ENCODE measurements around the gene BCL11B. TPM values are rescaled to one million over a fixed set of nuclear protein-coding genes. Genes with fewer than 3 reads are reported as not detected.
"Not testable (repeated sequence)": the region's sequence is repeated elsewhere in the genome, so short reads cannot be mapped to it uniquely, and the experiment has no call there.

Gene BCL11B
- total RNA-seq, 1 donor from 2014 or later = under 0.01 TPM

- no peak for DNase-seq
Observed at GRCh38 chr14:99194736-99195135, 77.3 kb downstream of the BCL11B start.

- DNase-seq = no peak
Observed at GRCh38 chr14:99194136-99194535, 77.9 kb downstream of the BCL11B start.

GRCh38 chr14:99192830-99193229, 79.2 kb downstream of the BCL11B start:
- DNase-seq = no peak

DNA sequence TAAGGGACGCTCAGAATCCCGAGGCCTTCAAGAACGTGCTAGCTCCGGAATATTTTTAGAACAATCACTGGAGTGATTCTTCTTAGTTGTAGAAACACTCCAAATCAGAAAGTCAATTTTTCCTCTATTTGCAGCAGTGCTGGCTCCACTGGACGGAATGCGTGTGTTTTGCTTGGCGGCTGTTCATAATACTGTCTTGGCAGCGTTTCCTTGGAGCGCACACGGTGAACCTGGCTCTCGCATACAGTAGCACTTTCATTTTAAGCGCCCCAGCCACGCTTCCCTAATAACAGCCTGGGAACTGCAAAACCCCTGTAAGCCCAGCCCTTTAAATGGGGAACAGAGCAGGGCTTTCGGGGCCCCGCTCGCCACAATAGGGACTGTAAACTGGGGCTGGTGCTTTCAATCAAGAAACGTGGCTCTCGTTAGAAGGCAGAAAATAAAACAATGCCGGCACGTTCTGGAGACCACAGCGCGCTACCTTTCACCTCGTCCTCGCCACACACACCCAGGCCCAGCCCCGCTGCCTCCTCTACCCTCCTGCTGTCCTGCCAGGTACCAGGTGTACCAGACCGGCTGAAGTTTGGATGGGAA, 79.9 kb downstream of the BCL11B start:
- DNase-seq = peak; percentile 72

GRCh38 chr14:99191395-99192027, 80.5 kb downstream of the BCL11B start:
- no peak for DNase-seq

DNA sequence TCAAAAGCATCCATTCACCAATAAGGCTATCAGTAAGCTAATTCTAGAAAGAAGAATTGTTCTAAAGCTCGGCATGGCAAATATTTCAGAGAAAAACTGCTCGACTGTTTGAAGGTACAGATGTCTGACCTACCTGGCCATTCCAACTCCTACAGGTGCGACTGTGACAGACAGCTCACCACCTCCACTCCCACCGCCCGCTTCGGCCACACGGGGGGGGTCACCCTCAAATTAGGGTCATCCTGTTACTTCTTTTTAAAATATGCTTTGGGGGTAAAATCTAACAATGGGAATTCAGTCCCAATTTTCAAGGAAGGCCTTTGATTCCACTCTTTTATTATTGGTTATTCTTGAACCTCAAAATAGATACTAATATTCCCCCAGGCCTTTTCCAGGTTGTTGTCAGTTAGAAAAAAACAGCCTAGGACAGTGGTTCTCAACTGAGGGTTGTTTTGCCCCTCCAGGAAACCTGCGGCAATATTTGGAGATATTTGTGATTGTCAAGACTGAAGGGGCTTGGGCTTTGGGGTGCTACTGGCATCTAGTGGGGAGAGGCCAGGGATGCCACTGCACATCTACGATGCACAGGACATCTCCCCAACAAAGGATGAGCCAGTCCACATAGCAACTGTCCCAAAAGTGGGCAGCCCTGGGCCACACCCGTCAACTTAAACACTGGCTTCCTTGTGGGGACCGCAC, 81.2 kb downstream of the BCL11B start:
- DNase-seq = no peak

GRCh38 chr14:99189201-99189801, 82.7 kb downstream of the BCL11B start:
- DNase-seq = no peak

- DNase-seq = no peak
Observed at GRCh38 chr14:99188731-99189191, 83.2 kb downstream of the BCL11B start.

DNA sequence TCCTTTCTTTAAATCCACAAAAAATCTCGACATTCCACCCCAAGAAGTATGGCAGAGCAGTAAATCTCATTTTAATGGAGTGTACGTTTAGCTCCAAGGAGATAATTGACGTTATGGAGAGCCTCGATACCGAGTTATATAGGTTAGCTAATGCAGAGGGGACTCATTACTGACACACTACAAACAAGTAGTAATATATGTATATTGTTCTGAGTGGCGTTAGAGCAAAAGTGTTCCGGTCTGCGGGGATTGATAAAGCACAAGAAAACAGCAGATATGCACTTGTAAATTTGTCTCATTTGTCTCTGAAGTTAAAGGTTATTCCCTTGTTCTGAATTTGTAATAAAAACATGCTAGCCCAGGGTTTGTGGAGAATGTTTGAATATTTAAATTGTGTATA, 84.1 kb downstream of the BCL11B start:
- DNase-seq = no peak

GRCh38 chr14:99186956-99187690, 84.9 kb downstream of the BCL11B start:
- DNase-seq = no peak

GRCh38 chr14:99186336-99186735, 85.7 kb downstream of the BCL11B start:
- DNase-seq = not testable (repeated sequence)

DNA sequence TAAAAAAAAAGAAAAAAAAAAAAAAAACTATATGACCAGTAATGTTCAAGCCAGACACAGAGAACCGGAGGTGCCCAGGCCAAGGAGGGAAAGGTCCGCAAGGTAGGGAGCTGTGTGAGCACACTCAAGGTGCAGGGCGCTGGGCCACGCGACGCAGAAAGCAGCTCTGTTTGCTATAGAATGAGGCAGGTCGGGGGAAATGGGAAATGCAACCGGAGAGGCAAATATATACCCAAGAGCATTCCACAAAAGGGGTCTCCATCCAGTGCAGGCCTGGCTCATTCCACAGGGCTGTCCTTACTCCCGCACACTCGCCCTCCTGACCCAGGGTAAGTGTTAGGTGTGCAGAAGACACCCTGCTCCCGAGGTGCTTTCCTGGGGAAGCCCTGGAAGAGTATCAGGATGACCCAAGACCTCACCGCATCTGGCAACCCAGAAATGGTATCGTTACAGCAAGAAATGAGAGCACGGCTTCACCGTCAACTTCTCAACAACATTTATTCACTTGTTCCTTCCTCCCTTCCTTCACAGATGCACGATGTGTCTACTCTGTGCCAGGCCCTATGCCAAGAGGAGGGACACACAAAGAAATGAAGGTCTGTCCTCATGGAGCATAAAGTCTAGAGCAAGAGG, 86.4 kb downstream of the BCL11B start:
- no peak for DNase-seq

DNA sequence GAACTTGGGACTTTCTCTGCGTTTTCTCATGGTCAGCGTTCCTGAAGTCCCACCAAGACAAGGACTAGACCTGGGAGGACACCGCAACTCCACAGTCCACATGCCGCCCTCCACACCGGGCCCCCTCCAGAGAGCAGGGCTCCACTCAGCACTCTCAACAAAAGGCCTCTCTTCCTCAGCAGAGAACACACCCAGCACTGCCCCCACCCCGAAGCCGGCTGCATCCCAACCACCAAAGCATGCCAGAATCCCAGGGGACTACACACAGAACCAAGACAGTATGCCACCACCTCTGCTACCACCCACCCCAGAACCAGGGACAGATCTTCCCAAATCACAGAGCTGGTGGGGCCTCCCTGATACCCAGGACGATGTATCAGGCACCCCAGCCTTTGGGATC, 88.3 kb downstream of the BCL11B start:
- DNase-seq = no peak

DNA sequence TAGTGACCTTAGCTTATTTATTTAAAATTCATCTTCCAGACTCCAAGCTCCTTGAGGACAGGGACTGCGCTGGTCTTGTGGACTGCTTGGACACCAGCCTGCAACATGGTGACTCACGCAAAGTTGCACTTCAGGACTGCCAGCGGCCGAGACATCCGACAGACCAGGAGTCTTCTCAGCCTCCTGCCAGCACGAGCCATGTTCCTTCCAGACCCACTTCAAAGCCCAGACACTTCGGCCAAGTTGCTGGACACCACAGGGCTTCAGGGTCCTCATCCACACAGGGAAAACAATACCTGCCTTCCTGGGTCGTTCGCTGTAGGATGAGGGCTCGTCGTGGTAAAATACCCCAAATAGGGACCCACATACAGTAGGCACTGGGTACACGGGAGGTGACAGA, 88.7 kb downstream of the BCL11B start:
- no peak for DNase-seq

- no peak for DNase-seq
Observed at GRCh38 chr14:99182548-99183250, 89.3 kb downstream of the BCL11B start.

- no peak for DNase-seq
Observed at GRCh38 chr14:99181804-99182520, 90.0 kb downstream of the BCL11B start.

- no peak for DNase-seq
Observed at GRCh38 chr14:99181241-99181640, 90.8 kb downstream of the BCL11B start.

DNA sequence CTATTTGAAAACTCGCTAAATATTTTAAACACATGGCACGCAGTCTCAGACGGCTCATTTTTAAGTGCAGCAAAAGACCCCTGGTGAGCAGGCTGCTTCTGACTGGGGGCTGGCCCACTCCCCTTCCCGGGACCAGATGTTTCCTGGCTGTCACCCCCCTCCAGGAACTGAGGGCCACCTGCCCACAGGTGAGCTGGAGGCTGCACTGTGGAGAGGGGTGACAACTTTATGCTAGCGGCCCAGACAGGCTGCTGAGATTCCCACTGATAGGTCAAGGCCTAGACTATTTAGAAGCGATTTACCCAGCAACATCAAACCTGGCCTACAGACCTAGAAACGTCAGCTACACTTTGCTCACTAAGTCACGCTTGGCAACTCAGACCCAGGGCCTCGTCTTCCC, 92.1 kb downstream of the BCL11B start:
- DNase-seq = no peak

- DNase-seq = no peak
Observed at GRCh38 chr14:99179506-99179905, 92.5 kb downstream of the BCL11B start.

DNA sequence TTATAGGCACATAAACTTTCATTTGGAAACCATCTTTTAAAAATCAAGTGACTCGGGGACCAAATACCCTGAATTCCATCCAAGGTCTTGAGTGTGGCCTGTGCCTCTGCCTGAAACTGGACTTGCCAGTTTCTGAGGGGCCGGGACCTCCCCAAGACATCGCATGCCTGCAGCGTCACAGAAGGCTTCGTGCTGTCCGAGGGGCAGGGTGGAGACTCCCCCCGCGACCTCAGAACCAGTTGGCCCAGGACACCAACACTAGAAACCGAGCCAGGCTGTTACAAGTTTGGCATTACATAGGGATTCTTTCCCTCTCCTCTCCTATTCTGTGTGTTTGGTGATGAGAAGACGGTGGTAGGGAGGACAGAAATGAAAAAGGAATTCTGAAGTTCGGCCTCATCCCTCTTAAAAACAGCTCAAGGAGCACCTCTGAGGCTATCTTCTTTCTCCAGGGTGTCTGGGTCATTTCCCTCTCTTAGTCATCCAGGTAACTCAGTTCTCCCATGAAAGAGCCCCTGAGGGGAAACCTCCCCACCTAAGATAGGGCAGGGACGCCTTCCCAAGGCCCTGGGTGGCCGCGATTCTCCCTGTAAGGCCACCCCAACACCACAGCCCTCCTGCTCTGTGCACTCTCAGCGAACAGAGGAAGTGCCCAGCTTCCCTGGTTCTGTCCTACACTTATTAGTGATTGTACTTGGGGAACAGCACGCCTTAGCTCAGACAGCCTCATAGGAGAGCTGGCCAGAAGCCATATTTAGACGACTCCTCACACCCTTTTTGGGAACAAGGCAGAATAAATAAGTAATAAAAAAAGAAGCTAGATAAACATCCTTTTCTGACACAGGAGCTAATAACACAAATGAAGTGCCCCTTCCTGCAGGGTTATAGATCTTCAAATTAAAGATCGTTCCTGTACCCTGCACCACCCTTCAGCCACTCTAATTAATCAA, 93.8 kb downstream of the BCL11B start:
- DNase-seq = no peak

Measured in dermis blood vessel endothelial cell (primary cell).